Fibroblast of lung (primary cell): ENCODE data around the gene TACC2. TPM values are rescaled to one million over a fixed set of nuclear protein-coding genes. Genes with fewer than 3 reads are reported as not detected.

Experiments used
- DNase-seq, 2 donors: peaks; one replicate each; pipeline versions ENCODE4 v3.0.0 to v3.0.0-alpha.2; 2010; ENCODE audit warnings: low read depth in 2 of 2
- H2AFZ ChIP-seq: 2 replicates; pipeline ENCODE4 v1.5.1; 2012; ENCODE audit warnings: low read length, control low read depth, inconsistent platforms
- H3K27ac ChIP-seq: 2 replicates; pipeline ENCODE4 v1.5.1; 2011; ENCODE audit warnings: low read length, control low read depth; ENCODE audit not compliant: insufficient read depth
- H3K27me3 ChIP-seq: 2 replicates; pipeline ENCODE4 v1.5.1; 2011; ENCODE audit warnings: mild to moderate bottlenecking, low read length; ENCODE audit not compliant: control insufficient read depth, insufficient read depth
- H3K36me3 ChIP-seq: 2 replicates; pipeline ENCODE4 v1.5.1; 2011; ENCODE audit warnings: low read length; ENCODE audit not compliant: control insufficient read depth, insufficient read depth
- H3K4me1 ChIP-seq: 2 replicates; pipeline ENCODE4 v1.5.1; 2011; ENCODE audit warnings: low read length; ENCODE audit not compliant: control insufficient read depth, insufficient read depth; ENCODE audit errors: extremely low read depth
- H3K4me2 ChIP-seq: 2 replicates; pipeline ENCODE4 v1.5.1; 2011; ENCODE audit warnings: low read length, control low read depth; ENCODE audit not compliant: insufficient read depth; ENCODE audit errors: extremely low read depth
- H3K4me3 ChIP-seq, 4 experiments: fragments of 200-600 bp in 1 of 4; sonication (generic) in 1 of 4; replicated peaks in 1 of 4; 2 replicates each; pipeline ENCODE4 v1.5.1; 2011 to 2016; ENCODE audit warnings: low read length in 4 of 4, low read depth in 3 of 4, mild to moderate bottlenecking in 3 of 4, control low read depth in 2 of 4, inconsistent platforms in 1 of 4, mixed read lengths in 1 of 4; ENCODE audit not compliant: insufficient read depth in 1 of 4; ENCODE audit errors: control extremely low read depth in 1 of 4
- H3K79me2 ChIP-seq: 2 replicates; pipeline ENCODE4 v1.5.1; 2012; ENCODE audit warnings: mild to moderate bottlenecking, low read length, inconsistent platforms; ENCODE audit not compliant: control insufficient read depth, insufficient read depth
- H3K9ac ChIP-seq: 2 replicates; pipeline ENCODE4 v1.5.1; 2011; ENCODE audit warnings: mild to moderate bottlenecking, low read length, control low read depth; ENCODE audit not compliant: insufficient read depth
- H3K9me3 ChIP-seq: 2 replicates; pipeline ENCODE4 v1.5.1; 2012; ENCODE audit warnings: low read depth, low read length; ENCODE audit not compliant: control insufficient read depth, insufficient read depth
- H4K20me1 ChIP-seq: 2 replicates; pipeline ENCODE4 v1.5.1; 2011; ENCODE audit warnings: low read length; ENCODE audit not compliant: control insufficient read depth, insufficient read depth; ENCODE audit errors: extremely low read depth
- EZH2 ChIP-seq: IDR thresholded peaks from 2 replicates; pipeline ENCODE4 v1.5.1; 2012; ENCODE audit warnings: low read length, control low read depth, mild to moderate bottlenecking; ENCODE audit errors: missing control alignments
- polyA plus RNA-seq, 2 donors: library from polyadenylated mRNA; depleted of rRNA in 1 of 2; stranded (reverse) in 1 of 2; unstranded in 1 of 2; fragments of >200 nt; gene quantifications; 2 replicates each; pipeline ENCODE4 v1.2.1, GENCODE V29; 2011 to 2012; ENCODE audit warnings: missing spikeins in 1 of 2
- total RNA-seq: library from RNA; depleted of rRNA; stranded (reverse); fragments of >200 nt; gene quantifications from 2 replicates; pipeline ENCODE4 v1.2.1, GENCODE V29; 2014
- TF ChIP-seq, protein P1 (sequence below), 2 donors: IDR thresholded peaks in 1 of 2; conservative IDR thresholded peaks in 1 of 2; 1 replicate in 1 of 2; 2 replicates in 1 of 2; pipeline ENCODE4 v1.5.1; 2011 to 2012; ENCODE audit warnings: low read length in 2 of 2, control low read depth in 1 of 2, inconsistent platforms in 1 of 2, low read depth in 1 of 2, mild to moderate bottlenecking in 1 of 2

The TACC2 gene
- total and polyA plus RNA-seq, 2 donors (not counting 1 experiment from before 2014, with no cell fraction given), result 7.6 to 13.0 TPM

DNA sequence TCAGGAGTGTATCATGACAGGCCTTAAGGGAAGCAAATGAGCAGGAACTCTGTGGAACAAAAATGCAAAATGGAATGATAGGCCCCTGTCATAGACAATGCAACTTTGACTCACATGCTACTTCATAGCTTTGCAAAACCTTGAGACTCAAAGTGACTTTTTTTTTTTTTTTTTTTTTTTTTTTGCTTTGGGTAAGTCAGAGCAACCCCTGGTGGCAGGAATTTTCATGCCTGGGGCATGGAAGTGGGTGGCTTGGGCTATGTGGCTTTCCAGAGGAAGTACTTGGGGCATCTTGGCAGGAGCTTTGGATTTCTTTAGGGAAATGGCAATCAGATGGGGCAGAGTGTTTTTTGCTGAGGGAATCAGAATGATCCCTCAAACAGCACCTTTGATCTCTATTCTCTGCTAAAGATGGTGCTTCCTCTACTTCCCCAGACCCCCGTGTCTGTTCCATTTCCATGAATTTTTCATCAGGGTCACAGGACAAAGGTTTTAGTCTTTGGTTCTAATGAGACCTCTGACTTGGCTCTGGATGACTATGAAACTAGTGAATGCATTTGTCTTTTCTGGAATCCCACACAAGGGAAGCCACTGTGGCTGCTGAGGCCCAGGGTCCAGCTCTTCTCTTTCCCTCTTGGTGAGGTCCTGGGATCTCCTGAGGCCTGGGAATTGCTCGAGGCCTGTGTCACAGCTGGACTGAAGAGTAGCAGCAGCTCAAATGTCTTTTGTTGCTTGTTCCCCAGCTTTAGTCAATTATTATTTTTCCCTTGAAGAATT is 62.8 kb downstream of the TACC2 start:
- Histone ChIP-seq H3K9ac (no peak overlapping the region), H3K4me2 (no peak overlapping the region), H3K79me2 (no peaks in the 10 kb centered on the region), H2AFZ (no peak overlapping the region), H3K27ac (no peak overlapping the region), H3K4me3 (no peak overlapping the region), H3K36me3 (no peaks in the 10 kb centered on the region), H3K27me3 (no peaks in the 10 kb centered on the region), H4K20me1 (no peaks in the 10 kb centered on the region), H3K4me1 (no peaks in the 10 kb centered on the region), H3K9me3 (no peaks in the 10 kb centered on the region)
- peak; percentile 71 to 73 for DNase-seq
- TF ChIP-seq, protein P1, sequence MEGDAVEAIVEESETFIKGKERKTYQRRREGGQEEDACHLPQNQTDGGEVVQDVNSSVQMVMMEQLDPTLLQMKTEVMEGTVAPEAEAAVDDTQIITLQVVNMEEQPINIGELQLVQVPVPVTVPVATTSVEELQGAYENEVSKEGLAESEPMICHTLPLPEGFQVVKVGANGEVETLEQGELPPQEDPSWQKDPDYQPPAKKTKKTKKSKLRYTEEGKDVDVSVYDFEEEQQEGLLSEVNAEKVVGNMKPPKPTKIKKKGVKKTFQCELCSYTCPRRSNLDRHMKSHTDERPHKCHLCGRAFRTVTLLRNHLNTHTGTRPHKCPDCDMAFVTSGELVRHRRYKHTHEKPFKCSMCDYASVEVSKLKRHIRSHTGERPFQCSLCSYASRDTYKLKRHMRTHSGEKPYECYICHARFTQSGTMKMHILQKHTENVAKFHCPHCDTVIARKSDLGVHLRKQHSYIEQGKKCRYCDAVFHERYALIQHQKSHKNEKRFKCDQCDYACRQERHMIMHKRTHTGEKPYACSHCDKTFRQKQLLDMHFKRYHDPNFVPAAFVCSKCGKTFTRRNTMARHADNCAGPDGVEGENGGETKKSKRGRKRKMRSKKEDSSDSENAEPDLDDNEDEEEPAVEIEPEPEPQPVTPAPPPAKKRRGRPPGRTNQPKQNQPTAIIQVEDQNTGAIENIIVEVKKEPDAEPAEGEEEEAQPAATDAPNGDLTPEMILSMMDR (conservative IDR thresholded peaks at IDR 0.05 in 1 of 2, IDR thresholded peaks at IDR 0.05 in 1 of 2; ENCODE audit: low read depth in 1 of 2, low read length in 2 of 2), result peak; percentile 71 to 85
- TF ChIP-seq EZH2, result no peak

DNA sequence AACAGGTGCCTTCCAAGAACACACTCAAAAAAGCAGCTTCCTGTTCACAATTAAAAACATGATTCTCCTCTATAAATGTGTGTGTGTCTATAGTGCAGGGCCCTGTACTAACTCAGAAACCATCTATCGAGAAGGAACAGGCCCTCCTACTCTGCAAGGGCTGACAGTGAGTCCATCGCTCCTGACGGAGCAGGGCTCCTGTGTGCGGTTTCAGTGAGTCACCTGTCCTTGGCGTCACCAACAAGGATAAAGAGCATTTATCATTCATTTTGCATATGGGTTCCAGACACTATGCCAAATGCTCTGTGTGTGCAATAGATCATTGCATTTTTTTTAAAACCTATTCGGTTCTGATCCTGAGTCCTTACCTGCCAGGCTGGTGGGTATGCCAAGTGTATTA is 63.7 kb downstream of the TACC2 start:
- no peaks in the 10 kb centered on the region for H3K9me3 ChIP-seq
- no peaks in the 10 kb centered on the region for H3K27me3 ChIP-seq
- TF ChIP-seq, protein P1 (conservative IDR thresholded peaks at IDR 0.05 in 1 of 2, IDR thresholded peaks at IDR 0.05 in 1 of 2; ENCODE audit: low read depth in 1 of 2, low read length in 2 of 2), result no peak
- TF ChIP-seq EZH2, result no peak
- H3K4me2 ChIP-seq, result no peak overlapping the region
- H2AFZ ChIP-seq, result no peak overlapping the region
- peak in 1 of 2 donors; percentile 80 for DNase-seq
- H3K9ac ChIP-seq, result no peak overlapping the region
- H3K4me3 ChIP-seq, result no peak overlapping the region
- no peak overlapping the region for H3K27ac ChIP-seq
- no peaks in the 10 kb centered on the region for H3K36me3 ChIP-seq
- H3K4me1 ChIP-seq, result no peaks in the 10 kb centered on the region
- H3K79me2 ChIP-seq, result no peaks in the 10 kb centered on the region
- H4K20me1 ChIP-seq, result no peaks in the 10 kb centered on the region

DNA sequence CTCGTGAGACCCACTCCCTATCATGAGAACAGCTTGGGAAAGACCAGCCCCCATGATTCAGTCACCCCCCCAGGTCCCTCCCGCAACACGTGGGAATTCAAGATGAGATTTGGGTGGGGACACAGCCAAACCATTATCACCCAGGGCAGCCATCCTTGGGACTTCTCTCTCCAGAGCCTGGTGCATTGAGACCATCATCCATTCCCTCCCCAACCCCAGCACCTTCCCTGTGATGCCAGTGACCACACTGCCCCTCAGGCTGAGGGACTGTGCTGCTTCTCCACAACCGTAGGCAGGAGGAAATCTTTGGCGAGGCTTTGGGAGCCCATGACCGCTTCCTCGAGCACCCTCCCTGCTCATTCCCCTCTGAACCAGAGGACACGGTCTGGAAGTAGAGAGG is 64.4 kb downstream of the TACC2 start:
- H3K4me2 ChIP-seq, result no peak overlapping the region
- TF ChIP-seq EZH2, result no peak
- TF ChIP-seq, protein P1 (conservative IDR thresholded peaks at IDR 0.05 in 1 of 2, IDR thresholded peaks at IDR 0.05 in 1 of 2; ENCODE audit: low read depth in 1 of 2, low read length in 2 of 2), result no peak
- H3K36me3 ChIP-seq, result no peaks in the 10 kb centered on the region
- H3K79me2 ChIP-seq, result no peaks in the 10 kb centered on the region
- H3K4me1 ChIP-seq, result no peaks in the 10 kb centered on the region
- no peak overlapping the region for H3K9ac ChIP-seq
- no peaks in the 10 kb centered on the region for H3K27me3 ChIP-seq
- no peaks in the 10 kb centered on the region for H3K9me3 ChIP-seq
- DNase-seq, result no peak
- no peak overlapping the region for H3K4me3 ChIP-seq
- no peak overlapping the region for H2AFZ ChIP-seq
- H3K27ac ChIP-seq, result no peak overlapping the region
- H4K20me1 ChIP-seq, result no peaks in the 10 kb centered on the region
